GM18502 (cell line): ENCODE results near the gene LNX1.

ENCODE experiments used
- ATAC-seq: cut with Tn5 transposase; IDR thresholded peaks from one replicate; pipeline ENCODE4 v1.9.1; 2021; ENCODE audit warnings: mild to moderate bottlenecking; ENCODE audit not compliant: unreplicated experiment, poor library complexity

The LNX1 gene

GRCh38 chr4:53575552-53575951, 15.7 kb downstream of the LNX1 start:
- ATAC-seq, result no peak

- ATAC-seq, result no peak
Measured at GRCh38 chr4:53574528-53574927, 16.8 kb downstream of the LNX1 start.

DNA sequence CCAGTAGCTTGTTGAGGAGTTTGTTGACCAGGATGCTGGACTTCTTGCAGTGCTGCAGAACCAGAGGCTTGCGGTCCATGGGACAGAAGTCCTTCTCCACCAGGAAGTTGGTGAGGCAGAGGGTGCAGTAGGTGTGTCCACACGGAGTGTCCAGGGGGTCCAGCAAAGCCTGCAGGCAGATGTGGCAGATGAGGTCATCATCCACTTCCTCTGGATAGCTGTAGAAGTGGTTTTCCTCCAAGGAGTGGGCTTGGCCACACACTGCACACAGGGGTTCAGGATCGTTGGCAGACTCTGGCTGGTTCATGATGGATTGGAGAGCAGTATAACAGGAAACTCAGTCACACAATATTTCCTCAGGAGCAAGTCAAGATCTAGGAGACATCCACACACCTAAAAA, 17.6 kb downstream of the LNX1 start:
- ATAC-seq, result no peak

DNA sequence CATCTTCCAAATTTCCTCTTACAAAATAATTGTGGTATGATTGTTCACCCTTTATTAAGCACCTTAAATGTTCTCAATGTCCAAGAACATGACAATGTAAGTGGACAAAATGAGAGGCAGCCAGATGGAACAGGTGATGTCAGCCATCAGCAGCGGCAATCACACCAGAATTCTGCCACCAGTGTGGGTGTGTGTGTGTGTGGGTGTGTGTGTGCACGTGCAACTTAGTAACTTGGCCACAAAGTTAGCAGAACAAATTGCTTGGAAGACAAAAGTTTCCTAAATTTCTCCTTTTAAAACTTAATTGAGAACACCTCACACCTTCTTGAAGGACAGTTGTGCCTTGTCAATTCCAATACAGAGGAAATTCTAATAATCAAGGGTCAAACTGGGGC, 18.7 kb downstream of the LNX1 start:
- no peak for ATAC-seq

DNA sequence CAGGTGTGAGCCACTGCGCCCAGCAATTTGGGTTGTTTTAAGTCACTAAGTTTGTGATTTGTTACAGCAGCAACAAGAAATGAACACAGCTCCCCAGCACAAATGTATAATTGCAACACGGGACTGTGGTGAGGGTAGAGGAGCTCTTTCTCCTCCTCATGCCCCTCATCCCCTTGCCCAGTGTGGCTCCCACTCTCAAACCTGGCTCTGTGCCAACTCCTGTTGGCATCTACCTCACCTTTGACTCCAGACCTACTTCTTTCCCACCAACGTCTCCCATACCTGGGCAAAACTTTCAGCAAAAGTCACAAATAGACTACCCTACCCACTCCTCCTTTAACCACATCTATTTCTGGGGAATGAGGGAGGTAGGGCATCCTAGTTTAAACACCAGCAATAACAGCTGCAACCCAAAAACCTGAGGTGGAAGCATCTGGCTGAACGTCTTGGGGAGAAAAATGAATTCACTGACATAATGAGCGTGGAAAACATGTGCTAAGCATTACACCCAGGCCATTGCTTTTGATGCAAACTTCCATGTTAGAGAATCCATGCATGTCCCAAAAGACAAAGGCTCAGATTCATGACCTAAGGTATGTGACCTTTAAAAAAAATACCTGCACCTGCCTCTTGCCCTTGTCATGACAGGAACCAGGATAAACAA, 19.2 kb downstream of the LNX1 start:
- ATAC-seq, result no peak

- ATAC-seq, result peak; percentile 95
Measured at GRCh38 chr4:53563824-53564223, 27.5 kb downstream of the LNX1 start.

DNA sequence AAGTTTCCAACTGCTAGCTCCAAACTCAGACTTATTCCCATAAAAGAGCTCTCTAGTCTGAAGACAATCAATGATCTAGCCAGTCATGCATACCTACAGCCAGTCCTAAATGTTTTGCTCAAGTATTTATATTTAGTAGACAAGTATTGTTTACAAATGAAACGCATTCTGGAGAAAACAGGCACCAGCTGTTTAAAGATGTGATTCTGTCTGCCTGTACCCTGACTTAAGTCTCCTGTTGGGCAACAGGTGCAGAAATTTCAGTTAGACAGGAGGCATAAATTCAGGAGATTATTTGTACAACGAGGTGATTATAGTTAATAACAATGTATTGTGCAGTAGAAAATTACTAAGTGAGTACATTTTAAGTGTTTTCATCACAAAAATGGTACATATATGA, 28.9 kb downstream of the LNX1 start:
- ATAC-seq, result no peak

GRCh38 chr4:53559021-53559620, 32.2 kb downstream of the LNX1 start:
- no peak for ATAC-seq

DNA sequence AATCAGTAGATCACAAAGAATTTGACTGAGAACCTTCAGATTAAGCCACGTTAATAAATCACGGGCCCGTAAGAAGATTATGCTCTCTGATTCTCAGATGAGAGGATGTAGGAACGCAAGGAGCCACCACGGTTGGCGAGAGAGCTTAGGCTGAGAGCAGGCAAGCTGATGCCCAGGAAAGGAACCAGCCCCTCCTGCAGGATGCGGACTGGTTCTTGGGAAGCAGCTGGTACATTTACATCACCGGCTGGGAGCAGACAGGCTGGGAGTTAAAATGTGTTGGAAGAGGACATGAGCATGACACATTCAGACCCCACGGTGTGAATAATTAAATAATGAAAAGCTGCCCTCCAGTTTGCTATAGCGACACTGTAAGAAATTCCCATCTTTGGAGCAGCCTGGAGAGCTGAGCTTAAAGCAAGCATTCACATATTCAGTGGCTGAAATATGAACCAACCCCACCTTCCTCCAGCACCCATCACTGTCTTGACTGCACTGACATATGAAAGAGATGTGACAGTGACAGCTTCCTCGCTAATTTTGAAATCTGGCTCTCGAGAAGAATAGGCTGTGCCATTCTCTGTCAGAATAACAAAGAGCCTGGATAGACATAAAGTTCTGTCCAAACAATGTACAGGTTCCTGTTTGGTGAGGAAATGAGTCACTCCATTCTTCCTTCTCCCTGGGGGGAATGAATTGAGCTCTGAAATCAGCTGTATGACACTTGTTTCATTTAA, 33.1 kb downstream of the LNX1 start:
- no peak for ATAC-seq

DNA sequence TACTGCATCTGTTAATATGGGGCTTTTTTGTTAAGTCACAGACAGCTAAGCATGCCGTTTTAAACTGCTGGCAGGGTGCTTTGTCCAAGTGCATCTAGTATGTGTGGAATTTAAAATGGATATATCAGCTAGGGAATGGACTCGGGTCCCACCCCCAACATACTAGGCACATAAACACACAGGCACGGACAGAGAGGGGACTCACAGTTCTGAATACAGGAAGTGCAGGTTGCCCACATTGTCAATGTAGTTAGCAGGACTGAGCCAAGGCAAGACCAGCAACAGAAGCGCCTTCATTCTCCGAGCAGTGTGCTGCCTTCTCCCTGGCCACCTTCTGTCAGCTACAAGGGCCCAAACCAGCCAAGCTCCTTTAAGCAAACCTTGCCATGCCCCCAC, 33.6 kb downstream of the LNX1 start:
- no peak for ATAC-seq

DNA sequence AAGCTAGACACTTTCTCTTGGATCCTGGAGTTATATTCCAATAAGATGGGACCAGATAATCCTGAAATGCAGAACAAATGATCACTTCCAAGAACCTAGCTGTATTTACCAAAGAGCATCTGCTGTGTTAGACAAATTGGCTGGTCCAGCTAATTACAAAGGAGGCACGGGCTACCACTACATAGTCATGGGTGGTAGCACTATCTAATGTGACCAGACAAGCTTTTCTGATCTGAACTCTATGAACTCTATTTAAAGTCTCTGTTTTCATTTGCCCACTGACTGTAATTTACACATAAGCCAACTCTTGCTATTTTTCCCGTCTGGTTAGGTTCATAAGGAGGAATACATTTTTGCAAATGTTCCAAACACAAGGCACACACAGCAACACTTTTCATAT, 34.6 kb downstream of the LNX1 start:
- no peak for ATAC-seq

DNA sequence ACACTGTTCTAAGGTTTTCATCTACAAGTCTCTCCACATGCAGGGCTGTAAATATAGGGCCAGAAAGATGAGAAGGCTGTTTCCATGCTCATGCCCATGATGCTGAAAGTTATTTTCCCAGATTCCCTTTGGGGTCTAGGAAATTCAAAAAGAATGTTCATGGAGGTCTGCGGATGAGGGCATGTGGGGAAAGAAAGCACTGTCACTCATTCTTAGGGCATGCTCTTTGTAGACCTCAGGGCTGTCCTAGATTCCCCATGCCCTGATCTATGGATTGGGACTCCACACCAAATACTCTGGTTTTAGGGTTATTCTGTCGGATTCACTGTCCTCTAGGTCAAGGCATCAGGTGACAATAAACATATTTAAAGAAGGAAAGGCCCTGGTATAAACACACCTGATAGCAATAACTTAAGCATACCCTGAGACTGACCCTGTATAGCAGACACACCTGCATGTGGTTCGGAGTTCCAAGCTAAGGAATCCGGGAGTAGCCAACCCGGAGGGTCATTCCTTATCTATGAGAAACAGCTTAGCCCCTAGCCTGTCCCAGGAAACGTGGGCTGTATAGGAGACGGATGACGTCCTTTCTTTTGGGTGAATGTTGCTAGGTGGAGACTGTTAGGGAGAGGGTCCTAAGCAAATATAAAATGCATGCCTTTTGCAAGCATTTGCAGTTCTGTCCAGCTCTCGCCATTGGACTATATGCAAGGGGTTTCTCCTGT, 37.6 kb downstream of the LNX1 start:
- ATAC-seq, result no peak

- no peak for ATAC-seq
Measured at GRCh38 chr4:53552711-53553110, 38.6 kb downstream of the LNX1 start.

GRCh38 chr4:53551958-53552357, 39.3 kb downstream of the LNX1 start:
- no peak for ATAC-seq

- ATAC-seq, result no peak
Measured at GRCh38 chr4:53551281-53551864, 39.9 kb downstream of the LNX1 start.

GRCh38 chr4:53548662-53549061, 42.6 kb downstream of the LNX1 start:
- ATAC-seq, result no peak

GRCh38 chr4:53547983-53548382, 43.3 kb downstream of the LNX1 start:
- no peak for ATAC-seq

- no peak for ATAC-seq
Measured at GRCh38 chr4:53545942-53546581, 45.2 kb downstream of the LNX1 start.

DNA sequence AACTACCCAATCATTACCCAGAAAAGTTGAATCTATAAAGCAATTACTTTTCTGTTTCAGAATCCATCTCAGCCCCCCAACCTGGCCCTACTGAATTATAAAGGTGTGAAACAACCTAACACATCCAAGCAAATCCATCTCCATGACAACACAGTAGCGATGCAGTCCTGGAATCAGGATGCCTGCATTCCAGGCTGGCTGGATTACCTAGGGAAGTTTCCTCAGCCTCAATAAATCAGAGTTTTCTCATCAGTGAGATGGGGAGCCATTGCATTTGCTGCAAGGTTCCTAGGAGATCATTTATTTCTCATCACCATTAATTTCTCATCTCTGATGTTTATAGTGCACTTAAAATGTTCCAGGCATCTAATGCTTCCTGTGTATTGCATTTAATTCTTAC, 46.0 kb downstream of the LNX1 start:
- ATAC-seq, result no peak

DNA sequence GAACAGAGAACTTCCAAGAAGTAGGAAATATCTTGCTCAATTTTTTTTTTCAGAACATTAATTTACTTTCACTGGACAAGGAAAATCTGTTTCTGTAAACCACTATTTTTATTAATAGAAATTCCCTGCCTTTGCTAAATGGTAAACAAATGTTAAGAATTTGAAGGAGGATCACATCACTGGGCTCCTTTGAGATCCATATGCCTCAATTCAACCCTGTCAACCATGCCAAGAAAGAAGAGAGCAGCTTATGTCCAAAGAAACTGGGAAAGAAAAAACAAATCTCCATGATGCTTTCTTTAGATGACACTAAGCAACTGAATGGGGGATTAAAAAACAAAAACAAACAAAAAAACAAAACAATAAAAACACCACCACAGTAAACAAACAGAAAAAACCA, 47.7 kb downstream of the LNX1 start:
- ATAC-seq, result no peak
